ENCODE results near the gene XAGE1A.
"Not testable (repeated sequence)": the region's sequence is repeated elsewhere in the genome, so short reads cannot be mapped to it uniquely, and the experiment has no call there.

Gene XAGE1A, protein sequence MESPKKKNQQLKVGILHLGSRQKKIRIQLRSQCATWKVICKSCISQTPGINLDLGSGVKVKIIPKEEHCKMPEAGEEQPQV

DNA sequence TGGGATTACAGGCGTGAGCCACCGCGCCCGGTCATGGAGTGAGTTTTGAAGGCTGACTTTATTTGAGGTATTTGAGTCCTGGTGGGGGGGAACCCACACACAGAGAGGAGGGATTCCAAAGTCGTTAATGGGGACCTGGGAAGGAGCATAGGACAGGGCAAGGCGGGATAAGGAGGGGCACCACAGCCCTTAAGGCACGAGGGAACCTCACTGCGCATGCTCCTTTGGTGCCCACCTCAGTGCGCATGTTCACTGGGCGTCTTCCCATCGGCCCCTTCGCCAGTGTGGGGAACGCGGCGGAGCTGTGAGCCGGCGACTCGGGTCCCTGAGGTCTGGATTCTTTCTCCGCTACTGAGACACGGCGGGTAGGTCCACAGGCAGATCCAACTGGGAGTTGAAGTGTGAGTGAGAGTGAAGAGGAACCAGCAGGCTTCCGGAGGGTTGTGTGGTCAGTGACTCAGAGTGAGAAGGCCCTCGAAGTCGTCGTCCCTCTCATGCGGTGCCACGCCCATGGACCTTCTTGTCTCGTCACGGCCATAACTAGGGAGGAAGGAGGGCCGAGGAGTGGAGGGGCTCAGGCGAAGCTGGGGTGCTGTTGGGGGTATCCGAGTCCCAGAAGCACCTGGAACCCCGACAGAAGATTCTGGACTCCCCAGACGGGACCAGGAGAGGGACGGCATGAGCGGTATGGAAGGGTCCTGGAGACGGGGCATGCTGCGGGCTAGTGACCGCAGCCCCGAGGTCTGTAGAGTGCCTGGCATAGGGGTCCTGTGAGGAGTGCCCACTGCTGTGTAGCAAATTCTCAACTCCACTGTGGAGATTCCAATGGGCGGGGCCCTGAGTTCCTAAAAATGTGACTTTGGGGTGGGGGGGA, at the start of gene XAGE1A:
TSS of gene XAGE1A (plus strand) at position 264 of the 874 bp plus-strand sequence. CDS start 1,554 bp downstream, outside the sequence.
- DNase-seq = not testable (repeated sequence)

DNA sequence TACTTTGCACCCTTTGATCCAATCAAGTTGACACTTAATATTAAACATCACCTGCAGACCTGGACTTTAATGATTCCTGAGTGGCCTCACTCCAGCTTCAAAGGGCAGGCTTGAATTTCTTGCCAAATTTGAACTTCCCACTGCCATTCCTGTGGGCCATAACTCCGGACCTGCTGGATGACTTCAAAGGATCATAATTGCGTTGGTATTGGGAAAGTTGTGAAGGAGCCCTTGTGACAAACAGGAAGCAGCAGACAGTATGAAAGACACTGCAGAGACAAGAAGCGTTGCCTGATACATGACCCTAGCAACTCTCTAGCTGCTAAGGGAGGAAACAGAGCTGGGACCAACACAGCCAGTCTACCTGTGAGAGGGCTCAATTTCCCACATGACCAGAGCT, 43.6 kb upstream of the XAGE1A start:
- DNase-seq = not testable (repeated sequence)

DNA sequence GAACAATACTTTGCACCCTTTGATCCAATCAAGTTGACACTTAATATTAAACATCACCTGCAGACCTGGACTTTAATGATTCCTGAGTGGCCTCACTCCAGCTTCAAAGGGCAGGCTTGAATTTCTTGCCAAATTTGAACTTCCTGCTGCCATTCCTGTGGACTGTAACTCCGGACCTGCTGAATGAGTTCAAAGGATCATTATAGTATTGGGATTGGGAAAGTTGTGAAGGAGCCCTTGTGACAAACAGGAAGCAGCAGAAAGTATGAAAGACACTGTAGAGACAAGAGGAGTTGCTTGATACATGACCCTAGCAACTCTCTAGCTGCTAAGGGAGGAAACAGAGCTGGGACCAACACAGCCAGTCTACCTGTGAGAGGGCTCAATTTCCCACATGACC, 24.3 kb upstream of the XAGE1A start:
- not testable (repeated sequence) for DNase-seq

DNA sequence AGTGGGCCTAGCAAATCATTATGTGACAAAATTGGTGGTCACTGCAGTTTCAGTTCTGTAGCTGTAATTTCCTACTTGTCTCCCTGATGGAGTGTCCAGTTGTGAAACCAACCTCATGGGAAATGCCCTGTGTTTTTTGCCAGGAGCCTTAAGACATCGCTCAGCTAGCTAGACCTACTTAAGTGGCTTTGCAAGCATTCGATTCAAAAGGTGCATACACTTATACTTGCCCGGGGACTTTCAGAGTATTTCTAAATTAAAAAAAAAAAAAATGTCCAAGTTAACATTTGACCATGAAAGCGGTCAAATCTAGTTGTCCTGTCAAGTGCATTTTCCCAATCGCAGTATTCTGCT, 788 bp downstream of the XAGE1A start:
- DNase-seq = not testable (repeated sequence)

DNA sequence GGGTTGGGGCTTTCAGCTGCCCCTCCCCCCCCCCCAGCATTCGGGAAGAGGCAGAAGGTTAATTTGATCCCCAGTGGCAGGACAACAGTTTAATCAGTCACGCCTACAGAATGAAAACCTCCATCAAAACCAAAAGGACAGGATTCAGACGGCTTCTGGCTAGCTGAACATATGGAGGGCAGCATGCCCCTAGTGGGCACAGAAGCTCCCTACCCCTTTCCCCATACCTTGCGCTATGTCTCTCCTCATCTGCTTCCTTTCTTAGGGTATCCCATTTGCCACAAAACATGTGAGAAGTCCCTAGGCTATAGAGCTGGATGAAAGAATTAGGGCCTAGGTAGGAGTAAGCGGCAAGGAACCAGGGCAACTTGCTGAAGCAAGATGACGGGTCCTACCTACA, 5.8 kb downstream of the XAGE1A start:
- not testable (repeated sequence) for DNase-seq

DNA sequence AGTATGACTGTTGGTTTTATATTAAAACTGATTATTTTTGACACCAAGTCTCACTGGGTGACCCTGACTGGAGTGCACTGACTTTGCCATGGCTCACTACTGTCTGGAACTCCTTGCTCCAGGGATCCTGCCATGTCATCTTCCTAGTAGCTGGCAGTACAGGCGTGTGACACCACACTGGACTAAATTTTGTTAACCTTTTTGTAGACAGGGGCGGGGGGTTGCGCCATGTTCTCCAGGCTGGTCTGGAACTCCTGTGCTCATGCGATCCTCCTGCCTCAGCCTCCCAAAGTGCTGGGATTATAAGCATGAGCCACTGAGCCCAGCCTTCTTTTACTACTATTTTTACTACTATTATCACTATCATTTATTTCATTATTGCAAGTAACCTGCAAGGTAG, 8.9 kb downstream of the XAGE1A start:
- DNase-seq = no peak

DNA sequence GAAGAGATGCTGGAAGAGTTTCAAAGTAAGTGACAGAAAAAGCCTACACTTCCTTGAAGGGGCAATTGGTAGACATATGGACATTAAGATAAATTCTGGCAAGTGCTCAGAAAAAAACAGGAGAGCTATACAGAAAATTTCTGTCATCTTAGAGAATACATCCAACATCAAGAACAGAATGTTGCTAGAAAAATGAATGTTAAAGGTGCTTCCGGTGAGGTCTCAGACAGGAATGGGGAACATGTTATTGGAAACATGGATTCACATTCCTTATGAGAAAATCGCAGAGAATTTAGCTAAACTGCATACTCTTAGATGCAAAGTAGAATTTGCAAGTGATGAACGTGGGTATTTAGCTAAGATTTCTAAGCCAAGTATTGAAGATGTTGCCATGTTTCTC, 11.7 kb downstream of the XAGE1A start:
- DNase-seq = no peak

DNA sequence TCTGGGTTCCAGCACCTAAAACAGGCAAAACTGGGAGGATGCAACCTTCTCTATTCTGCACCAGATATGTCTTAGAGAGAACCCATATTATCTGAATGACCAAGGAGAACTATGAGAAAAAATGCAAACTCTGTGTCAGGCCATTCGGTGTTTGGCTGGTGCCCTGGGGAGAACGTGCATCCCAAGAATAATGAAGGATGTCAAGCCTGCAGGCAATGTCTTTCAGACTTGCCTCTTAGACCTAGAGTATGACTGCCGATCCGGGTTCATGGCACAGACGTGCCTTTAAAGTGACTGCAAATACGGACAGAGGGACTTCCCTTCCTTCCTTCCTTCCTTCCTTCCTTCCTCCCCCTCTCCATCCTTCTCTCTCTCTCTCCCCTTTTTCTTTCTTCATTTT, 14.3 kb downstream of the XAGE1A start:
- no peak for DNase-seq

DNA sequence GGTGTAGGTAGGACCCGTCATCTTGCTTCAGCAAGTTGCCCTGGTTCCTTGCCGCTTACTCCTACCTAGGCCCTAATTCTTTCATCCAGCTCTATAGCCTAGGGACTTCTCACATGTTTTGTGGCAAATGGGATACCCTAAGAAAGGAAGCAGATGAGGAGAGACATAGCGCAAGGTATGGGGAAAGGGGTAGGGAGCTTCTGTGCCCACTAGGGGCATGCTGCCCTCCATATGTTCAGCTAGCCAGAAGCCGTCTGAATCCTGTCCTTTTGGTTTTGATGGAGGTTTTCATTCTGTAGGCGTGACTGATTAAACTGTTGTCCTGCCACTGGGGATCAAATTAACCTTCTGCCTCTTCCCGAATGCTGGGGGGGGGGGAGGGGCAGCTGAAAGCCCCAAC, 15.5 kb downstream of the XAGE1A start:
- not testable (repeated sequence) for DNase-seq

DNA sequence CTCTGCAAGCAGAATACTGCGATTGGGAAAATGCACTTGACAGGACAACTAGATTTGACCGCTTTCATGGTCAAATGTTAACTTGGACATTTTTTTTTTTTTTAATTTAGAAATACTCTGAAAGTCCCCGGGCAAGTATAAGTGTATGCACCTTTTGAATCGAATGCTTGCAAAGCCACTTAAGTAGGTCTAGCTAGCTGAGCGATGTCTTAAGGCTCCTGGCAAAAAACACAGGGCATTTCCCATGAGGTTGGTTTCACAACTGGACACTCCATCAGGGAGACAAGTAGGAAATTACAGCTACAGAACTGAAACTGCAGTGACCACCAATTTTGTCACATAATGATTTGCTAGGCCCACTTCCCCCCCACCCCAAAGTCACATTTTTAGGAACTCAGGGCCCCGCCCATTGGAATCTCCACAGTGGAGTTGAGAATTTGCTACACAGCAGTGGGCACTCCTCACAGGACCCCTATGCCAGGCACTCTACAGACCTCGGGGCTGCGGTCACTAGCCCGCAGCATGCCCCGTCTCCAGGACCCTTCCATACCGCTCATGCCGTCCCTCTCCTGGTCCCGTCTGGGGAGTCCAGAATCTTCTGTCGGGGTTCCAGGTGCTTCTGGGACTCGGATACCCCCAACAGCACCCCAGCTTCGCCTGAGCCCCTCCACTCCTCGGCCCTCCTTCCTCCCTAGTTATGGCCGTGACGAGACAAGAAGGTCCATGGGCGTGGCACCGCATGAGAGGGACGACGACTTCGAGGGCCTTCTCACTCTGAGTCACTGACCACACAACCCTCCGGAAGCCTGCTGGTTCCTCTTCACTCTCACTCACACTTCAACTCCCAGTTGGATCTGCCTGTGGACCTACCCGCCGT, 20.7 kb downstream of the XAGE1A start:
- not testable (repeated sequence) for DNase-seq

DNA sequence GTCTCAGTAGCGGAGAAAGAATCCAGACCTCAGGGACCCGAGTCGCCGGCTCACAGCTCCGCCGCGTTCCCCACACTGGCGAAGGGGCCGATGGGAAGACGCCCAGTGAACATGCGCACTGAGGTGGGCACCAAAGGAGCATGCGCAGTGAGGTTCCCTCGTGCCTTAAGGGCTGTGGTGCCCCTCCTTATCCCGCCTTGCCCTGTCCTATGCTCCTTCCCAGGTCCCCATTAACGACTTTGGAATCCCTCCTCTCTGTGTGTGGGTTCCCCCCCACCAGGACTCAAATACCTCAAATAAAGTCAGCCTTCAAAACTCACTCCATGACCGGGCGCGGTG, 21.3 kb downstream of the XAGE1A start, which contains the start of gene XAGE1B:
TSS of gene XAGE1B (minus strand) at position 77 of the 339 bp plus-strand sequence. CDS start 1,536 bp downstream, outside the sequence.
- DNase-seq = not testable (repeated sequence)

DNA sequence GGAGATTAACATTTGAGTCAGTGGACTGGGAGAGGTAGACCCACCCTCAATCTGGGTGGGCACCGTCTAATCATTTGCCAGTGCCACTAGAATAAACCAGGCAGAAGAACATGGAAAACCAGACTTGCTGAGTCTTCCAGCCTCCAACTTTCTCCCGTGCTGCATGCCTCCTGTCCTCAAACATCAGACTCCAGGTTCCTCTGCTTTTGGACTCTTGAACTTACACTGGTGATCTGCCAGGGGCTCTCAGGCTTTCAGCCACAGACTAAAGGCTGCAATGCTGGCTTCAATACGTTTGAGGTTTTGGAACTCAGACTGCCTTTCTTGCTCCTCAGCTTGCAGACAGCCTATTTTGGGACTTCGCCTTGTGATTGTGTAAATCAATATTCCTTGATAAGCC, 45.4 kb downstream of the XAGE1A start:
- DNase-seq = not testable (repeated sequence)

DNA sequence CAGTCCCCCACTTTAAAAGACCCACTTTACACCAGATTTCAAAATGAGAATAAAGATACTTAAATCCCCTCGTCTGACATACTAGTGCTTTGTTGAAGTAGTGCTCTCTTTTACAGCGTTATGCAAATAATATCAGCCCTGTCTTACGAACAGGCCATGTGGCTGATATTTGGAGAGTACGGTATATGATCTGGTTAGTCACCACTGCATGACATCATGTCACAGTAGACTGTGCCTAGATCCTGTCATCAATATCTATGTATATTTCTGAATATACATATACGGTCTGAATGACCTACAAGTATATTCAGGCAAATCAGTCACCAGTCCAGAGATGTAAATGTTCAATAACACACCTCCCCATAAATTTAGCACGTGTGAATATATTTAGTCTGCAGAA, 46.7 kb downstream of the XAGE1A start:
- no peak for DNase-seq

DNA sequence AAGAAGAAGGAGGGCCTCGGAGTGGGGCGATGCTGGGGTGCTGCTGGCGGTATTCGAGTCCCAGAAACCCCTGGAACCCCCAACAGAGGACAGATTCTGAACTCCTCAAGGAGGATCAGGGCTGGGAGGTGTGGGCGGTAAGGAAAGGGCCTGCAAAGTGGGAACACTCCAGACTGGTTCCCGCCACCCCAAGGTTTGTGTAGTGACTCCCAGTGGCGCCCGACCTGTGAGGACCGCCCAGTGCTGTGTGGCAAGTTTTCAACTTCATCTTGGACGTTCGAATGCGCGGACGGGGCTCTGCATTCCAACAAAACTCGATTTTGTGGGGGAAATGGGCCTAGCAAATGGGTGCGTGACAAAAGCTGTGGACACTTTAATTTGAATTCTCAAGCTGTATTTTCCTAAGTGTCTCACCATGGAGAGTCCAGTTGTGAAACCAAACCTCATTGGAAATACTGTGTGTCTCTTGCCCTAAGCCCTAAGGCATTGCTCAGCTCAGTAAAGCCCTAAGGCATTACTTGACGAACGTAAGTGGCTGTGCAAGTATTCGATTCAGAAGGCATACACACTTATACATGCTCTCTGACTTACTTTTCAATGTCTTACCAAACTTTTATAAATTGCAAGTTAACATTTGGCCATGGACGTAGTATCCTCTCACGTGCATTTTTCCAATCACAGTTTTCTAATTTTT, 48.7 kb downstream of the XAGE1A start:
- no peak for DNase-seq

DNA sequence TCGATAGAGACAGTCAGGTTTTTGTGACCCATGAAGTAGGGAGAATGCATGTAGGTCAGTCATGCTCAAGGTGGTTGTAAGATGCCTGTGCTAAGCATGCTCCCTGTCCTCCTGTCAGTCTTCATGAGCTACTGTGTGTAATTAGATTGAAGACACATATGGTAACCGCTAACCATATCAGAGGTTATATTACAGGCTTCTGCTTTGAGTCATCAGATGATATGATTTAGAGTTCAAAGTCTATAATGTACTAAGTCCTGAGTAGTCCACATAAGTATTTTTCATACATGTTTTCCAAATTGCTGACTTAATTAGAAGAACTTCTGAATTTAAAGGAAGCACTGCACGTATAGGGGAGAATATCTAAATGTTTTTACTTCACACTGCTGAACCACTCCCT, 53.2 kb downstream of the XAGE1A start:
- DNase-seq = not testable (repeated sequence)

All from femur (tissue), 1 donor.